ENCODE data around the gene ECI1. TPM values are rescaled to one million over a fixed set of nuclear protein-coding genes. Genes with fewer than 3 reads are reported as not detected.

Gene ECI1
- total and polyA plus RNA-seq, 2 of the 13 experiments (the other 11 are each of a cell fraction or from before 2014, with no cell fraction given): 82.0 to 102 TPM

DNA sequence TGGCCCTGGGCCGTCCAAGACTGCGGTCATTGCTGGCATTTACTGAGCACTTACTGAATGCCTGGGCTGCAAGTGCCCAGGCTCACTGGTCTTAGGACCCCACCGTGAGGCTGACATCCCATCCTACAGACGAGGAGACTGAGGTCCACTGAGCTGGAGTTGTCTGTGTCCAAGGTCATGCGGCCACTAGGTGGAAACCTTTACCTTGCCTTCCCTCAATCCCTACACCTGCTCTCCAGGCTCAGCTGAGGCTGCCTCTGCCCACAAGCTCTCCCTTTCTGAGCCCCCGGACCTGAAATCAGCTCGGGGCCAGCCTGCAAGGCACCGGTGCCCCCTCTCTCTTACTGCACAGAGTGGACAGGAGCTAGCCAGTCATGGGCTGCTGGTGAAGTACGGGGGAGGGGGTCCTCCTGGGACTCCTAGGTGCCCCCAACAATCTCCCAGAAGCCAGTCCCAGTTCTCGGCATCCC is 56.5 kb downstream of the ECI1 start (continued):
- TF ChIP-seq HOXA9 (CRISPR knock-in tag; IDR thresholded peaks at IDR 0.05; ENCODE audit: borderline replicate concordance) (no peak), TARDBP (CRISPR knock-in tag; IDR thresholded peaks at IDR 0.05) (peak; percentile 42; the same call in 1 of the 2 replicates), ZBTB7B (CRISPR knock-in tag; IDR thresholded peaks at IDR 0.05) (no peak), ONECUT2 (CRISPR knock-in tag; IDR thresholded peaks at IDR 0.05) (no peak), KLF9 (CRISPR knock-in tag; IDR thresholded peaks at IDR 0.05; ENCODE audit: low read depth) (no peak), ZIK1 (CRISPR knock-in tag; IDR thresholded peaks at IDR 0.05; ENCODE audit: borderline replicate concordance, low read depth) (no peak), WIZ (CRISPR knock-in tag; IDR thresholded peaks at IDR 0.05) (no peak), TRIM24 (CRISPR knock-in tag; IDR thresholded peaks at IDR 0.05) (no peak), KDM1A (CRISPR knock-in tag; IDR thresholded peaks at IDR 0.05) (peak; percentile 98), STAG1 (CRISPR knock-in tag; IDR thresholded peaks at IDR 0.05) (peak; percentile 90), ATM (IDR thresholded peaks at IDR 0.05; ENCODE audit: borderline replicate concordance) (no peak), MTA3 (CRISPR knock-in tag; IDR thresholded peaks at IDR 0.05) (no peak), TEAD2 (CRISPR knock-in tag; IDR thresholded peaks at IDR 0.05) (no peak), RAD21 (CRISPR knock-in tag; IDR thresholded peaks at IDR 0.05) (peak; percentile 77), ZNF556 (CRISPR knock-in tag; IDR thresholded peaks at IDR 0.05; ENCODE audit: borderline replicate concordance) (no peak), REXO4 (CRISPR knock-in tag; IDR thresholded peaks at IDR 0.05; ENCODE audit: borderline replicate concordance) (no peak), CBFB (CRISPR knock-in tag; IDR thresholded peaks at IDR 0.05) (no peak), ZNF550 (CRISPR knock-in tag; IDR thresholded peaks at IDR 0.05; ENCODE audit: borderline replicate concordance) (no peak), ZNF780A (CRISPR knock-in tag; IDR thresholded peaks at IDR 0.05) (no peak), TP53 (CRISPR knock-in tag; conservative IDR thresholded peaks at IDR 0.05) (no peak), KMT2B (CRISPR knock-in tag; IDR thresholded peaks at IDR 0.05) (no peak), ZNF317 (CRISPR knock-in tag; IDR thresholded peaks at IDR 0.05) (no peak), PRMT3 (CRISPR knock-in tag; IDR thresholded peaks at IDR 0.05; ENCODE audit: borderline replicate concordance, low read depth) (no peak)
- TF ChIP-seq, protein P1, sequence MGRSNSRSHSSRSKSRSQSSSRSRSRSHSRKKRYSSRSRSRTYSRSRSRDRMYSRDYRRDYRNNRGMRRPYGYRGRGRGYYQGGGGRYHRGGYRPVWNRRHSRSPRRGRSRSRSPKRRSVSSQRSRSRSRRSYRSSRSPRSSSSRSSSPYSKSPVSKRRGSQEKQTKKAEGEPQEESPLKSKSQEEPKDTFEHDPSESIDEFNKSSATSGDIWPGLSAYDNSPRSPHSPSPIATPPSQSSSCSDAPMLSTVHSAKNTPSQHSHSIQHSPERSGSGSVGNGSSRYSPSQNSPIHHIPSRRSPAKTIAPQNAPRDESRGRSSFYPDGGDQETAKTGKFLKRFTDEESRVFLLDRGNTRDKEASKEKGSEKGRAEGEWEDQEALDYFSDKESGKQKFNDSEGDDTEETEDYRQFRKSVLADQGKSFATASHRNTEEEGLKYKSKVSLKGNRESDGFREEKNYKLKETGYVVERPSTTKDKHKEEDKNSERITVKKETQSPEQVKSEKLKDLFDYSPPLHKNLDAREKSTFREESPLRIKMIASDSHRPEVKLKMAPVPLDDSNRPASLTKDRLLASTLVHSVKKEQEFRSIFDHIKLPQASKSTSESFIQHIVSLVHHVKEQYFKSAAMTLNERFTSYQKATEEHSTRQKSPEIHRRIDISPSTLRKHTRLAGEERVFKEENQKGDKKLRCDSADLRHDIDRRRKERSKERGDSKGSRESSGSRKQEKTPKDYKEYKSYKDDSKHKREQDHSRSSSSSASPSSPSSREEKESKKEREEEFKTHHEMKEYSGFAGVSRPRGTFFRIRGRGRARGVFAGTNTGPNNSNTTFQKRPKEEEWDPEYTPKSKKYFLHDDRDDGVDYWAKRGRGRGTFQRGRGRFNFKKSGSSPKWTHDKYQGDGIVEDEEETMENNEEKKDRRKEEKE (IDR thresholded peaks at IDR 0.05): no peak
- TF ChIP-seq, protein P2, sequence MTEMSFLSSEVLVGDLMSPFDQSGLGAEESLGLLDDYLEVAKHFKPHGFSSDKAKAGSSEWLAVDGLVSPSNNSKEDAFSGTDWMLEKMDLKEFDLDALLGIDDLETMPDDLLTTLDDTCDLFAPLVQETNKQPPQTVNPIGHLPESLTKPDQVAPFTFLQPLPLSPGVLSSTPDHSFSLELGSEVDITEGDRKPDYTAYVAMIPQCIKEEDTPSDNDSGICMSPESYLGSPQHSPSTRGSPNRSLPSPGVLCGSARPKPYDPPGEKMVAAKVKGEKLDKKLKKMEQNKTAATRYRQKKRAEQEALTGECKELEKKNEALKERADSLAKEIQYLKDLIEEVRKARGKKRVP (CRISPR knock-in tag; IDR thresholded peaks at IDR 0.05): no peak
- TF ChIP-seq, protein P3, sequence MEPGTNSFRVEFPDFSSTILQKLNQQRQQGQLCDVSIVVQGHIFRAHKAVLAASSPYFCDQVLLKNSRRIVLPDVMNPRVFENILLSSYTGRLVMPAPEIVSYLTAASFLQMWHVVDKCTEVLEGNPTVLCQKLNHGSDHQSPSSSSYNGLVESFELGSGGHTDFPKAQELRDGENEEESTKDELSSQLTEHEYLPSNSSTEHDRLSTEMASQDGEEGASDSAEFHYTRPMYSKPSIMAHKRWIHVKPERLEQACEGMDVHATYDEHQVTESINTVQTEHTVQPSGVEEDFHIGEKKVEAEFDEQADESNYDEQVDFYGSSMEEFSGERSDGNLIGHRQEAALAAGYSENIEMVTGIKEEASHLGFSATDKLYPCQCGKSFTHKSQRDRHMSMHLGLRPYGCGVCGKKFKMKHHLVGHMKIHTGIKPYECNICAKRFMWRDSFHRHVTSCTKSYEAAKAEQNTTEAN (CRISPR knock-in tag; conservative IDR thresholded peaks at IDR 0.05): no peak
- TF ChIP-seq, protein P4, sequence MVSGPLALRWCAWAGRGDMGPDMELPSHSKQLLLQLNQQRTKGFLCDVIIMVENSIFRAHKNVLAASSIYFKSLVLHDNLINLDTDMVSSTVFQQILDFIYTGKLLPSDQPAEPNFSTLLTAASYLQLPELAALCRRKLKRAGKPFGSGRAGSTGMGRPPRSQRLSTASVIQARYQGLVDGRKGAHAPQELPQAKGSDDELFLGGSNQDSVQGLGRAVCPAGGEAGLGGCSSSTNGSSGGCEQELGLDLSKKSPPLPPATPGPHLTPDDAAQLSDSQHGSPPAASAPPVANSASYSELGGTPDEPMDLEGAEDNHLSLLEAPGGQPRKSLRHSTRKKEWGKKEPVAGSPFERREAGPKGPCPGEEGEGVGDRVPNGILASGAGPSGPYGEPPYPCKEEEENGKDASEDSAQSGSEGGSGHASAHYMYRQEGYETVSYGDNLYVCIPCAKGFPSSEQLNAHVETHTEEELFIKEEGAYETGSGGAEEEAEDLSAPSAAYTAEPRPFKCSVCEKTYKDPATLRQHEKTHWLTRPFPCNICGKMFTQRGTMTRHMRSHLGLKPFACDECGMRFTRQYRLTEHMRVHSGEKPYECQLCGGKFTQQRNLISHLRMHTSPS (CRISPR knock-in tag; IDR thresholded peaks at IDR 0.05; ENCODE audit: low read depth): no peak

Measured in HepG2 (cell line).